OCI-LY3 (cell line): ENCODE measurements around the gene PLEKHA3.

Experiments used
- H2AFZ ChIP-seq: fragments of 200-600, 300-600 bp; shearing (Covaris generic); 2 replicates; pipeline ENCODE4 v1.6.0; 2014; ENCODE audit warnings: antibody characterized with exemption, low read depth, low read length
- H3K27ac ChIP-seq: fragments of 200-600, 300-600 bp; sonication (generic); 2 replicates; pipeline ENCODE4 v1.5.1; 2014; ENCODE audit warnings: mild to moderate bottlenecking, low read length, moderate library complexity, mixed read lengths
- H3K27me3 ChIP-seq: fragments of 200-600, 300-600 bp; sonication (generic); 2 replicates; pipeline ENCODE4 v1.6.1; 2014; ENCODE audit warnings: low read depth, low read length, mixed read lengths
- H3K36me3 ChIP-seq: fragments of 200-600, 300-600 bp; sonication (generic); replicated peaks from 2 replicates; pipeline ENCODE3; 2014; ENCODE audit warnings: low read depth, low read length, mixed read lengths
- H3K4me1 ChIP-seq: fragments of 300-600, 200-600 bp; sonication (generic); 2 replicates; pipeline ENCODE4 v1.6.1; 2014; ENCODE audit warnings: low read length, mixed read lengths
- H3K4me2 ChIP-seq: fragments of 200-600, 300-600 bp; sonication (generic); 2 replicates; pipeline ENCODE4 v1.6.1; 2014; ENCODE audit warnings: low read length, mixed read lengths
- H3K4me3 ChIP-seq: fragments of 300-600, 200-600 bp; sonication (generic); 2 replicates; pipeline ENCODE4 v1.5.1; 2014; ENCODE audit warnings: antibody characterized with exemption, mild to moderate bottlenecking, low read length, moderate library complexity
- H3K79me2 ChIP-seq: fragments of 300-600, 200-600 bp; shearing (Covaris generic); 2 replicates; pipeline ENCODE4 v1.6.1; 2014; ENCODE audit warnings: mild to moderate bottlenecking, low read length, mixed read lengths
- H3K9ac ChIP-seq: fragments of 300-600, 200-600 bp; shearing (Covaris generic); 2 replicates; pipeline ENCODE4 v1.6.0; 2014; ENCODE audit warnings: mild to moderate bottlenecking, low read length, moderate library complexity
- H3K9me3 ChIP-seq: fragments of 200-600, 300-600 bp; shearing (Covaris generic); 2 replicates; pipeline ENCODE4 v1.6.1; 2014; ENCODE audit warnings: low read length, mixed read lengths; ENCODE audit not compliant: insufficient read depth
- H4K20me1 ChIP-seq: fragments of 200-600, 300-600 bp; sonication (generic); 2 replicates; pipeline ENCODE4 v1.6.1; 2016; ENCODE audit warnings: low read length, mixed read lengths; ENCODE audit not compliant: insufficient read depth
- CTCF ChIP-seq: fragments of 200-600, 300-600 bp; sonication (generic); IDR thresholded peaks from 2 replicates; pipeline ENCODE4 v1.5.1; 2014; ENCODE audit warnings: antibody characterized with exemption, low read length, low read depth
- EZH2phosphoT487 ChIP-seq: fragments of 200-600 bp; shearing (Covaris generic); IDR thresholded peaks from 2 replicates; pipeline ENCODE4 v1.6.1; 2018; ENCODE audit warnings: antibody characterized with exemption, mixed run types, low read depth

PLEKHA3 gene

GRCh38 chr2:178479758-178480226 lies 465 bp upstream of the PLEKHA3 start:
- Histone ChIP-seq H3K4me1 (peaks cover 34% of the 10 kb centered on the region), H3K79me2 (peaks cover 45% of the 10 kb centered on the region)

GRCh38 chr2:178482437-178482836 lies 2.2 kb downstream of the PLEKHA3 start:
- Histone ChIP-seq H3K4me1 (peaks cover 29% of the 10 kb centered on the region), H3K79me2 (peaks cover 53% of the 10 kb centered on the region), H3K4me3 (peak overlapping the region; percentile 97), H4K20me1 (peaks cover 32% of the 10 kb centered on the region), H3K27ac (peak overlapping the region; percentile 6; the same call in 1 of the 2 replicates), H3K4me2 (peak overlapping the region; percentile 91), H2AFZ (no peak overlapping the region), H3K27me3 (no peaks in the 10 kb centered on the region), H3K9ac (no peak overlapping the region), H3K36me3 (peaks cover 10% of the 10 kb centered on the region), H3K9me3 (no peaks in the 10 kb centered on the region)
- TF ChIP-seq CTCF (no peak), EZH2phosphoT487 (no peak)

More at GRCh38 chr2:178479758-178480226, 465 bp upstream of the PLEKHA3 start:
- peak overlapping the region; percentile 69 for H2AFZ ChIP-seq
- peaks cover 25% of the 10 kb centered on the region for H4K20me1 ChIP-seq
- peak overlapping the region; percentile 91 for H3K4me2 ChIP-seq
- no peak for TF ChIP-seq EZH2phosphoT487
- no peak for TF ChIP-seq CTCF
- H3K9ac ChIP-seq, result peak overlapping the region; percentile 93
- no peaks in the 10 kb centered on the region for H3K9me3 ChIP-seq
- H3K36me3 ChIP-seq, result no peaks in the 10 kb centered on the region
- H3K27ac ChIP-seq, result peak overlapping the region; percentile 28
- H3K4me3 ChIP-seq, result peak overlapping the region; percentile 97
- H3K27me3 ChIP-seq, result no peaks in the 10 kb centered on the region

- H3K4me1 ChIP-seq, result peaks cover 23% of the 10 kb centered on the region
- H3K9ac ChIP-seq, result no peak overlapping the region
- H3K4me3 ChIP-seq, result no peak overlapping the region
- peaks cover 32% of the 10 kb centered on the region for H4K20me1 ChIP-seq
- H2AFZ ChIP-seq, result no peak overlapping the region
- H3K79me2 ChIP-seq, result peaks cover 49% of the 10 kb centered on the region
- no peaks in the 10 kb centered on the region for H3K27me3 ChIP-seq
- no peak overlapping the region for H3K4me2 ChIP-seq
- H3K27ac ChIP-seq, result no peak overlapping the region
- peaks cover 11% of the 10 kb centered on the region for H3K36me3 ChIP-seq
- TF ChIP-seq EZH2phosphoT487, result no peak
- no peak for TF ChIP-seq CTCF
- H3K9me3 ChIP-seq, result no peaks in the 10 kb centered on the region
Measured at GRCh38 chr2:178484245-178485041, 4.2 kb downstream of the PLEKHA3 start.

GRCh38 chr2:178485356-178485755 lies 5.1 kb downstream of the PLEKHA3 start:
- Histone ChIP-seq H3K9me3 (no peaks in the 10 kb centered on the region), H3K79me2 (peaks cover 49% of the 10 kb centered on the region), H3K4me3 (no peak overlapping the region), H3K36me3 (peaks cover 20% of the 10 kb centered on the region), H4K20me1 (peaks cover 38% of the 10 kb centered on the region), H3K4me1 (peaks cover 19% of the 10 kb centered on the region), H3K4me2 (no peak overlapping the region), H3K9ac (no peak overlapping the region), H3K27ac (no peak overlapping the region), H2AFZ (no peak overlapping the region), H3K27me3 (no peaks in the 10 kb centered on the region)
- TF ChIP-seq EZH2phosphoT487 (no peak), CTCF (no peak)
